GM12891 (cell line): Measurements from ENCODE around the gene AFG3L2.

Source experiments
- DNase-seq: peaks from one replicate; pipeline ENCODE4 v3.0.0; 2011; ENCODE audit warnings: low spot score; ENCODE audit not compliant: insufficient read length
- FAIRE-seq: peaks from 2 replicates; lab custom pipeline; 2011; peaks lifted over from hg19 to GRCh38; lab: Jason Lieb, UNC
- PAX5 ChIP-seq: IDR thresholded peaks from 2 replicates; pipeline ENCODE4 v1.6.1; 2011; ENCODE audit warnings: low read length, moderate library complexity, mild to moderate bottlenecking; ENCODE audit not compliant: insufficient read depth, severe bottlenecking
- POLR2A ChIP-seq: IDR thresholded peaks from 2 replicates; pipeline ENCODE4 v1.6.1; 2011; ENCODE audit warnings: low read depth, low read length, control low read depth
- POLR2AphosphoS5 ChIP-seq: IDR thresholded peaks from 2 replicates; pipeline ENCODE4 v1.6.1; 2011; ENCODE audit warnings: low read depth, low read length, control low read depth
- POU2F2 ChIP-seq: IDR thresholded peaks from 2 replicates; pipeline ENCODE4 v1.6.1; 2011; ENCODE audit warnings: low read depth, mild to moderate bottlenecking, control low read depth, low read length, moderate library complexity
- SPI1 ChIP-seq: IDR thresholded peaks from 2 replicates; pipeline ENCODE4 v1.6.1; 2011; ENCODE audit warnings: low read depth, low read length, control low read depth
- TAF1 ChIP-seq: IDR thresholded peaks from 2 replicates; pipeline ENCODE4 v1.6.1; 2011; ENCODE audit warnings: low read depth, low read length, control low read depth

Gene AFG3L2

DNA sequence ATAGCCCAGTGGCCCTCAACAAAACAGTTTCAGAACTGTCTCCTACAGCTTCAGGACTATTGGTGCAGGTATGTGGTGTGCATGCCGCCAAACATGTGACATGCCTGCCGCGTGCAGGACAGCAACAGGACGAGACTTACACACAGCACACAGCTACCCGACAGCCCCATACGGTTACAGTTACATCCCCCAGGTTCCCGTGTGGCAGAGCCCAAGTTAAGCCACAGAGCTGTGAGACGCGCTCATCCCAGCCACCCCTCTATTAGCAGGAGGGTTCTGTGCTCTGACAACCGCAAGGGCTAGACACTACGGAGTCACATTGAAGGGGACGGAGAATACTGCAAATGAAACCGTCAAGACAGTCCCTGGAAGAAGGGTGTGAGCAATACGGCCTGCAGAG, 85.3 kb downstream of the AFG3L2 start:
- DNase-seq (no peak), FAIRE-seq (no peak)
- TF ChIP-seq SPI1 (no peak), POLR2AphosphoS5 (no peak), PAX5 (no peak), POU2F2 (no peak), POLR2A (no peak), TAF1 (no peak)

DNA sequence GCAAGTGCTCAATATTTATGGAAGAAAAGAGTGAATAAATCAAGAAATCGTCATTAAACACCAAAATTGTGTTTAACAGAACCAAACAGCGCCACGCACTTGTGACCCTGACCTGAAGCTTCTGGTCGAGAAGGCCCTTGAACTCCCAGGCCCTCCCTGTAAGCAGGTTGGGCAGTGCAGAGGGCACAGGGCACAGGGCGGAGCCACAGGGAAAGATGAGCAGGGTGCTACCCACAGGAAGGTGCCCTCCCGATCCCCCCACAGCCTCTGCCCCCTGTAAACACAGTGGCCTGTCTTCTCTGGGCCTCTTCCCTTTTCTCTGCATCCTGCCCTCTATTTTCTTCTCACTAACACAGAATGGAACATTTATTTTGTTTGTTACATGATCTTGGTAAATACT, 85.9 kb downstream of the AFG3L2 start:
- TF ChIP-seq POLR2A: no peak
- no peak for TF ChIP-seq PAX5
- TF ChIP-seq TAF1: no peak
- no peak for TF ChIP-seq POU2F2
- no peak for TF ChIP-seq SPI1
- no peak for TF ChIP-seq POLR2AphosphoS5
- FAIRE-seq: no peak
- no peak for DNase-seq

DNA sequence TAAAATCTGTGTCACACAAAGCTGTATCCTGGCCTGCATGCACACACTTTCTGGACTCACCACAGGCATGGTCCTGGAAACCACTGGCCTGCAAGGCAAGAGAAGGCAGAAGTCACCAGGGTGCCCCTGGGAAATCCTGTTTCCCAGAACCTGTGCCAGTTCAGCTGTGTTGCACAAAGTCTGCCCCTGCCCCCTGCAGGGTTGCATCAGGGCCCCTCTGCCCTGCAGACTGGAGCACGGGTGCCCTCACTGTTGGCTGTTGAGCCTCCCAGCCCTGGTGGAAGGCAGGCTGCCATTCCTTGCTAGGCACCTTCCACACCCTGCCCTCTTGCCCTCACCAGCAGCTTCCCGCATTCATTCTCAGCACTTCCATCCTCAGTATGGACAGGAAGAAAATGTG, 86.9 kb downstream of the AFG3L2 start:
- DNase-seq (no peak), FAIRE-seq (no peak)
- no peak for TF ChIP-seq SPI1
- no peak for TF ChIP-seq PAX5
- TF ChIP-seq TAF1: no peak

DNA sequence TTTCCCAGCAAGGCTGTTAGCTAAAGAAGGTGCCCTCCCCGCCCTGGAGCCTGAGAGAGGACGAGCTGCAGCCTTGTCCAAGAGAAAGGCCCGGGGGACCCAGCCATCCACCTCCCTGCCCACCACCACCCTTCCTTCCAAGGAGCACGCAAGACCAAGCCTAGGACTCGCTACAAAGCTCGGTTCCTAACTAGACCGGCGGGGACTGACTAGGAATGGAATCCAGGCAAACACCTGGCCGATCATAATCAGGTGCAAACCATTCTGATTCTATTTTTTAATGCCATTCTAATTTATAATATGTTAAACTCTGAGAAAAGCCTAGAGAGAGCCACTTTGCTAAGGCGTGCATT, 88.6 kb downstream of the AFG3L2 start:
- DNase-seq: no peak
- FAIRE-seq: no peak
- TF ChIP-seq TAF1 (no peak), POLR2A (no peak), POLR2AphosphoS5 (no peak), SPI1 (no peak), PAX5 (no peak), POU2F2 (no peak)

DNA sequence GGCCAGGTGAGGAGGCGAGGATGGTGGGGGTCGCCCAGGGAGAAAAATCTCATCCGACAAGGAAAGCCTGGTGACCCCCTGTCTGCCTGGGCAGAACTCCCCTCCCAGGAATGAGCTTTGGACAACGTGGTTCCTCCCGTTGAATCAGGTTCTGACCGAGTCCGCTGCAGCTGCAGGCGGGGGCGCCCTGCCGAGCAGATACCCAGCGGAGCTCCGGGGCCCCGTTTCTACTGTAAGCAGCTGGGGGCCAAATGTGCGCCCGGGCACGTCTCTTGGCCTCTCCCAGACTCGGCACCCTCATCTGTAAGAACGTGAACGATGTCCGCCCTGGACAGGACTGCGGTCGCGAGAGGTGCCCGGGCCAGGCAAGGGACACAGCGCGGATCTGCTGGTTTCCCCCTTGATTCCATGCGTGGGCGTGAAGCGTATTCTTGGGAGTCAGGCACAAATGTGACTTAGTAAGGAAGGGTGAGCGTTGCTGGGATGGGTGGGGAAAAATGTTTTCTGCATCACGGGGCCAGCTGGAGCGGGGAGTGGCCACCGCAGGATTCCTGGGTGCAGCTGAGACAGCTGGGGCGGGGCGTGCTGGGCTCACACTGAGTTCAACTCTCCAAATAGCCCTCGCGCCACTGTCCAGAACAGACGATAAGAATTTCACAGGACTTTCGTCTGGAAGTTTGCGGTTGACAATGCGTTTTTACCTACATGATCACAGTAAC, 89.2 kb downstream of the AFG3L2 start:
- TF ChIP-seq TAF1: no peak
- no peak for TF ChIP-seq PAX5
- TF ChIP-seq SPI1: no peak
- TF ChIP-seq POU2F2: no peak
- no peak for TF ChIP-seq POLR2A
- no peak for TF ChIP-seq POLR2AphosphoS5
- DNase-seq (no peak), FAIRE-seq (no peak)

DNA sequence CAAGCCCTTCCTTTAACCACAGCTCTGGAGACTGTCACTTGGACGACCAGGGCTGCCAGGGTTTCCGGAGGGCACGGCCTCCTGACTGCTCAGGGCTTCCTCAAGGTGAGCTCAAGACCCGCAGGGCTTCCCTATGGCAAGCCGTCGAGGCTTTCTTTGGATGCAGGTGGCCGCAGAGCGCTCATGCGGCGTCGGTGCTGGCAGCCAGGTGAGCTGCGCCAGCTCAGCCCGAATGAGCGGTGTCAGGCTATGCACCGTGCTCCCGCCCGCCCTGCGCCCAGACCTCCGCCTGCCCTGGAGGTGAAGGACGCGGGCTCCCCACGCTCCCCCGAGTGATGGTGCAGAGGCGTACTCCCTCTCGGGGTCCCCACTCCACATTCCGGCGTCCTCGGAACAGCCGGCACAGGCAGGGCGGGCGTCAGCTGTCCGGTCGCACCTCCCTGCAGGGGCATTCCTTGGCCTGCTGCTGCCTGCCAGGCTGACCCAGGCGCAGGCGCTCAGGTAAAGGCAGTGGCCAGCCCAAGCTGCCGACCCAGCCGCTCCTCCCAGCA, 89.8 kb downstream of the AFG3L2 start:
- TF ChIP-seq POLR2A (no peak), POU2F2 (no peak), POLR2AphosphoS5 (no peak), PAX5 (no peak), SPI1 (no peak), TAF1 (no peak)
- no peak for FAIRE-seq
- no peak for DNase-seq

DNA sequence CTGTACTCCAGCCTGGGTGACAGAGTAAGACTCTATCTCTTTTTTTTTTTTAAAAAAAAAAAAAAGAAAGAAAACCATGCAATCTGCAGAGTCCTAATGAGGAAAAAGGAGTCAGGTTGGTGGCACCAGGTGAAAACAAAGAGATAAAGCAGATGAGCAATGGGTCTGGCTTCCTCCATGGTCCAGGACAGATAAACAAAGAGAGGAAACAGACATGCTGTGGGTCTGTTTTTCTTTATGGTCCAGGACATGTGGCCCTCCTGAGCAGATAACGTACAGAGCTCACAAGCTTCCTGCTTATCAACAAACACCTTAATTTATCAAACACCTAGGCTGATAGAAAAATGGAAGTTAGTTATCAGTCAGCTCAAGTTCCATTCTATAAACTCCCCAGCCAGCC, 93.4 kb downstream of the AFG3L2 start:
- FAIRE-seq (no peak), DNase-seq (no peak)
- TF ChIP-seq POLR2AphosphoS5: no peak

DNA sequence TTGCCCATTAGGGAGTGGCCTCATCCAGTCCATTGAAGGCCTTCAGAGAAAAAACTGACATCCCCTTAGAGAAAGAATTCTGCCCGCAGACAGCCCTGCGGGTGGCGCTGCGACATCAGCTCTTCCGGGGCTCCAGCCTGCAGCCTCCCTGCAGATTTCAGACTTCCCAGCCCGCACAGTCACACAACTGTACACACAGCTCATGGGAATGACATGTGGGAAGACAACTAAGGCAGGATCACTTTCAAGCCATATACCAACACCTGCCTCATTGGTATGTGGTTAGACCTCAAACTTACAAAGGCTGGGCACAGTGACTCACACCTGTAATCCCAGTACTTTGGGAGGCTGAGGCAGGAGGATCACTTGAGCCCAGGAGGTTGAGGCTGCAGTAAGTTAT, 93.8 kb downstream of the AFG3L2 start:
- TF ChIP-seq POLR2A: no peak
- TF ChIP-seq PAX5: no peak
- TF ChIP-seq POLR2AphosphoS5: no peak
- no peak for TF ChIP-seq SPI1
- no peak for TF ChIP-seq TAF1
- TF ChIP-seq POU2F2: no peak
- no peak for DNase-seq

DNA sequence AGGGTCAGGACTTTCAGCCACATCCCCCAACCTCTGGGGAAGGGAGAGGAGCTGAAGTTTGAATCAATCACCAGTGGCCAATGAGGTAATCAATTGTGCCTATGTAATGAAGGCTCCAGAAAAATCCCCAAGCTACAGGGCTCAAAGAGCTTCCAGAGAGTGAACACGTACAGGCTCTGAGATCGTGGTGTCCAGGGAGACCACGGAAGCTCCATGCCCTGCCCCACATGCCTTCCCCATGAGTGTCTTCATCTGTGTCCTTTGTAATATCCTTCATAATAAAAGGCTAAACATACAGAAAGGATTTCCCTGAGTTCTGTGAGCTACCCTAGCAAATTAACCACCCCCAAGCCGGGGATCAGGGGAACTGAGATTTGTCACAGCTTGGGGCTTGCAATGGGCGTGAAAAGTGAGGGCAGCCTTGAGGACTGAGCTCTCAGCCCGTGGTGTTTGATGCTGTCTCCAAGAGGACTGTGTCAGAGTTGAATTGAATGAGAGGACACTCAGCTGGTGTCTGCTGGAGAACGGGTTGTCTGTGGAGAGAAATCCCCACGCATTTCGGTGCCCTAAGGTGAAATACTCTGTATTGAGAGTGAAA, 94.5 kb downstream of the AFG3L2 start:
- FAIRE-seq (no peak), DNase-seq (no peak)
- TF ChIP-seq POLR2A (no peak), PAX5 (no peak), SPI1 (no peak), TAF1 (no peak), POLR2AphosphoS5 (no peak), POU2F2 (no peak)

More for the DNA sequence above, 93.8 kb downstream of the AFG3L2 start:
- no peak for FAIRE-seq

DNA sequence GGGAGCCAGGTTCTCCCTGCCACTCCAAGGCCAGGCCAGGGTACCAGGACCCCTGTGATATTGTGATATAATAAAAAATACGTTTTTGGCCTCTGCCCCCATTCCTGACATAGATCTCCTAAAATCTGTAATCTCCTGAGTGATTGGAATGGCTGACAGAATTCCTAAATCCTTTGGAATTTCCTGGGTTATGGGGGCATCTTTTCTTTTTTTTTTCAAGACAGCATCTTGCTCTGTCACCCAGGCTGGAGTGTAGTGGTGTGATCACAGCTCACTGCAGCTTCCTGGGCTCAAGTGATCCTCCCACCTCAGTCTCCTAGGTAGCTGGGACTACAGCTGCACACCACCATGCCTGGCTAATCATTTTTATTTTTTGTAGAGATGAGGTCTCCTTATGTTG, 95.2 kb downstream of the AFG3L2 start:
- FAIRE-seq (no peak), DNase-seq (no peak)
- TF ChIP-seq POLR2AphosphoS5 (no peak), PAX5 (no peak), POLR2A (no peak), TAF1 (no peak), POU2F2 (no peak), SPI1 (no peak)
